HEK293 (cell line): ENCODE results near the gene GPR84.
A peak's percentile ranks its signal among the peaks of the same experiment; 100 is the strongest.

ENCODE experiments used
- ATF2 ChIP-seq: fragments of 450-650 bp; formaldehyde crosslinking; IDR thresholded peaks from 2 replicates; pipeline ENCODE4 v1.5.1; 2016; ENCODE audit warnings: missing biosample characterization, missing genetic modification characterization, low read depth
- GLIS2 ChIP-seq: fragments of 450-650 bp; formaldehyde crosslinking; IDR thresholded peaks from 2 replicates; pipeline ENCODE4 v1.5.1; 2016; ENCODE audit warnings: missing biosample characterization, missing genetic modification characterization
- KLF1 ChIP-seq: fragments of 450-650 bp; formaldehyde crosslinking; IDR thresholded peaks from 2 replicates; pipeline ENCODE4 v1.5.1; 2016; ENCODE audit warnings: missing biosample characterization, missing genetic modification characterization
- OVOL3 ChIP-seq: fragments of 450-650 bp; formaldehyde crosslinking; IDR thresholded peaks from 2 replicates; pipeline ENCODE4 v1.5.1; 2016; ENCODE audit warnings: missing biosample characterization, missing genetic modification characterization
- SP3 ChIP-seq: fragments of 450-650 bp; formaldehyde crosslinking; IDR thresholded peaks from 2 replicates; pipeline ENCODE4 v1.5.1; 2016; ENCODE audit warnings: missing biosample characterization, missing genetic modification characterization
- ZBTB1 ChIP-seq: fragments of 450-650 bp; formaldehyde crosslinking; IDR thresholded peaks from 2 replicates; pipeline ENCODE4 v1.5.1; 2016; ENCODE audit warnings: missing biosample characterization, missing genetic modification characterization
- ZBTB11 ChIP-seq: fragments of 450-650 bp; formaldehyde crosslinking; conservative IDR thresholded peaks from 2 replicates; pipeline ENCODE4 v1.5.1; 2016; ENCODE audit warnings: low read depth, missing biosample characterization, missing genetic modification characterization
- ZBTB26 ChIP-seq: fragments of 450-650 bp; formaldehyde crosslinking; optimal IDR thresholded peaks from 2 replicates; pipeline ENCODE3; 2016; ENCODE audit warnings: missing biosample characterization, mild to moderate bottlenecking, missing genetic modification characterization
- ZBTB48 ChIP-seq: fragments of 450-650 bp; formaldehyde crosslinking; IDR thresholded peaks from 2 replicates; pipeline ENCODE4 v1.5.1; 2016; ENCODE audit warnings: missing biosample characterization, missing genetic modification characterization
- ZBTB7A ChIP-seq: fragments of 450-650 bp; formaldehyde crosslinking; IDR thresholded peaks from 2 replicates; pipeline ENCODE4 v1.5.1; 2016; ENCODE audit warnings: low read depth, missing biosample characterization, missing genetic modification characterization
- ZNF121 ChIP-seq: fragments of 450-650 bp; formaldehyde crosslinking; IDR thresholded peaks from 2 replicates; pipeline ENCODE4 v1.5.1; 2016; ENCODE audit warnings: missing biosample characterization, missing genetic modification characterization
- ZNF174 ChIP-seq: fragments of 450-650 bp; formaldehyde crosslinking; IDR thresholded peaks from 2 replicates; pipeline ENCODE4 v1.5.0; 2017; ENCODE audit warnings: missing biosample characterization, mild to moderate bottlenecking, missing genetic modification characterization
- ZNF302 ChIP-seq: fragments of 450-650 bp; formaldehyde crosslinking; IDR thresholded peaks from 2 replicates; pipeline ENCODE4 v1.5.1; 2016; ENCODE audit warnings: missing biosample characterization, missing genetic modification characterization, low read depth
- ZNF324 ChIP-seq: fragments of 450-650 bp; formaldehyde crosslinking; IDR thresholded peaks from 2 replicates; pipeline ENCODE4 v1.5.1; 2016; ENCODE audit warnings: missing biosample characterization, missing genetic modification characterization
- ZNF335 ChIP-seq: fragments of 450-650 bp; formaldehyde crosslinking; conservative IDR thresholded peaks from 2 replicates; pipeline ENCODE4 v1.5.1; 2016; ENCODE audit warnings: missing biosample characterization, missing genetic modification characterization
- ZNF350 ChIP-seq: fragments of 450-650 bp; formaldehyde crosslinking; IDR thresholded peaks from 2 replicates; pipeline ENCODE4 v1.5.0; 2017; ENCODE audit warnings: missing biosample characterization, mild to moderate bottlenecking, missing genetic modification characterization
- ZNF416 ChIP-seq: fragments of 450-650 bp; formaldehyde crosslinking; IDR thresholded peaks from 2 replicates; pipeline ENCODE4 v1.5.1; 2016; ENCODE audit warnings: missing biosample characterization, missing genetic modification characterization
- ZNF521 ChIP-seq: fragments of 450-650 bp; formaldehyde crosslinking; IDR thresholded peaks from 2 replicates; pipeline ENCODE4 v1.5.1; 2017; ENCODE audit warnings: missing biosample characterization, mild to moderate bottlenecking, missing genetic modification characterization
- ZNF548 ChIP-seq: fragments of 450-650 bp; formaldehyde crosslinking; IDR thresholded peaks from 2 replicates; pipeline ENCODE4 v1.5.1; 2016; ENCODE audit warnings: missing biosample characterization, missing genetic modification characterization
- ZNF610 ChIP-seq: fragments of 450-650 bp; formaldehyde crosslinking; IDR thresholded peaks from 2 replicates; pipeline ENCODE4 v1.5.1; 2016; ENCODE audit warnings: missing biosample characterization, missing genetic modification characterization, borderline replicate concordance
- ZNF629 ChIP-seq: fragments of 450-650 bp; formaldehyde crosslinking; IDR thresholded peaks from 2 replicates; pipeline ENCODE4 v1.5.1; 2017; ENCODE audit warnings: missing biosample characterization, missing genetic modification characterization
- ZNF645 ChIP-seq: fragments of 450-650 bp; formaldehyde crosslinking; IDR thresholded peaks from 2 replicates; pipeline ENCODE4; 2016; ENCODE audit warnings: missing biosample characterization, missing genetic modification characterization
- ZNF654 ChIP-seq: fragments of 450-650 bp; formaldehyde crosslinking; IDR thresholded peaks from 2 replicates; pipeline ENCODE4 v1.5.1; 2016; ENCODE audit warnings: low read depth, missing biosample characterization, missing genetic modification characterization
- ZNF664 ChIP-seq: fragments of 450-650 bp; formaldehyde crosslinking; IDR thresholded peaks from 2 replicates; pipeline ENCODE4 v1.5.1; 2016; ENCODE audit warnings: missing biosample characterization, missing genetic modification characterization
- ZNF670 ChIP-seq: fragments of 450-650 bp; formaldehyde crosslinking; IDR thresholded peaks from 2 replicates; pipeline ENCODE4 v1.5.1; 2016; ENCODE audit warnings: missing biosample characterization, missing genetic modification characterization, low read depth
- ZNF704 ChIP-seq: fragments of 450-650 bp; formaldehyde crosslinking; IDR thresholded peaks from 2 replicates; pipeline ENCODE4 v1.5.1; 2016; ENCODE audit warnings: missing biosample characterization, missing genetic modification characterization
- ZNF791 ChIP-seq: fragments of 450-650 bp; formaldehyde crosslinking; IDR thresholded peaks from 2 replicates; pipeline ENCODE4 v1.5.1; 2016; ENCODE audit warnings: missing biosample characterization, missing genetic modification characterization
- ZNF843 ChIP-seq: fragments of 450-650 bp; formaldehyde crosslinking; IDR thresholded peaks from 2 replicates; pipeline ENCODE4 v1.5.1; 2016; ENCODE audit warnings: missing biosample characterization, missing genetic modification characterization
- ZSCAN16 ChIP-seq: fragments of 450-650 bp; formaldehyde crosslinking; IDR thresholded peaks from 2 replicates; pipeline ENCODE4 v1.5.1; 2016; ENCODE audit warnings: missing biosample characterization, missing genetic modification characterization
- TF ChIP-seq, protein P1 (sequence below): fragments of 450-650 bp; formaldehyde crosslinking; IDR thresholded peaks from 2 replicates; pipeline ENCODE4 v1.5.1; 2016; ENCODE audit warnings: missing biosample characterization, missing genetic modification characterization
- TF ChIP-seq, protein P2 (sequence below): fragments of 450-650 bp; IDR thresholded peaks from 2 replicates; pipeline ENCODE4 v1.5.1; 2018; ENCODE audit warnings: missing biosample characterization, missing genetic modification characterization

The GPR84 gene

GRCh38 chr12:54370171-54370730 lies 6.0 kb upstream of the GPR84 start (continued):
- peak; percentile 38 for TF ChIP-seq ZBTB26
- no peak for TF ChIP-seq ZNF335 (tag by site-specific recombination)
- TF ChIP-seq ZNF521 (tag by site-specific recombination): no peak
- peak; percentile 42; the same call in 1 of the 2 replicates for TF ChIP-seq GLIS2 (tag by site-specific recombination)
- no peak for TF ChIP-seq ZBTB7A (tag by site-specific recombination)
- TF ChIP-seq SP3 (tag by site-specific recombination): 0 out of 2 replicates have a peak, but pooled peaks have one; percentile 11
- peak; percentile 93 for TF ChIP-seq ZBTB48 (tag by site-specific recombination)
- no peak for TF ChIP-seq ZNF670 (tag by site-specific recombination)
- TF ChIP-seq ZNF548 (tag by site-specific recombination): no peak
- TF ChIP-seq ZNF416 (tag by site-specific recombination): no peak
- TF ChIP-seq OVOL3 (tag by site-specific recombination): no peak
- no peak for TF ChIP-seq ZNF610 (tag by site-specific recombination)
- TF ChIP-seq, protein P1, sequence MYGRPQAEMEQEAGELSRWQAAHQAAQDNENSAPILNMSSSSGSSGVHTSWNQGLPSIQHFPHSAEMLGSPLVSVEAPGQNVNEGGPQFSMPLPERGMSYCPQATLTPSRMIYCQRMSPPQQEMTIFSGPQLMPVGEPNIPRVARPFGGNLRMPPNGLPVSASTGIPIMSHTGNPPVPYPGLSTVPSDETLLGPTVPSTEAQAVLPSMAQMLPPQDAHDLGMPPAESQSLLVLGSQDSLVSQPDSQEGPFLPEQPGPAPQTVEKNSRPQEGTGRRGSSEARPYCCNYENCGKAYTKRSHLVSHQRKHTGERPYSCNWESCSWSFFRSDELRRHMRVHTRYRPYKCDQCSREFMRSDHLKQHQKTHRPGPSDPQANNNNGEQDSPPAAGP: peak; percentile 71; the same call in 1 of the 2 replicates
- no peak for TF ChIP-seq ZNF645 (tag by site-specific recombination)
- TF ChIP-seq ZNF664: no peak
- no peak for TF ChIP-seq ZNF704 (tag by site-specific recombination)
- no peak for TF ChIP-seq ZNF654 (tag by site-specific recombination)
- peak; percentile 48 for TF ChIP-seq KLF1
- no peak for TF ChIP-seq ZNF791 (tag by site-specific recombination)
- TF ChIP-seq ZBTB11 (tag by site-specific recombination): no peak
- TF ChIP-seq ATF2 (tag by site-specific recombination): no peak
- TF ChIP-seq ZNF843 (tag by site-specific recombination): no peak
- no peak for TF ChIP-seq ZNF302 (tag by site-specific recombination)
- peak; percentile 26; the same call in 1 of the 2 replicates for TF ChIP-seq ZNF629 (tag by site-specific recombination)
- no peak for TF ChIP-seq ZNF350 (tag by site-specific recombination)
- TF ChIP-seq ZNF174: no peak
- TF ChIP-seq ZNF121 (tag by site-specific recombination): no peak
- TF ChIP-seq, protein P2, sequence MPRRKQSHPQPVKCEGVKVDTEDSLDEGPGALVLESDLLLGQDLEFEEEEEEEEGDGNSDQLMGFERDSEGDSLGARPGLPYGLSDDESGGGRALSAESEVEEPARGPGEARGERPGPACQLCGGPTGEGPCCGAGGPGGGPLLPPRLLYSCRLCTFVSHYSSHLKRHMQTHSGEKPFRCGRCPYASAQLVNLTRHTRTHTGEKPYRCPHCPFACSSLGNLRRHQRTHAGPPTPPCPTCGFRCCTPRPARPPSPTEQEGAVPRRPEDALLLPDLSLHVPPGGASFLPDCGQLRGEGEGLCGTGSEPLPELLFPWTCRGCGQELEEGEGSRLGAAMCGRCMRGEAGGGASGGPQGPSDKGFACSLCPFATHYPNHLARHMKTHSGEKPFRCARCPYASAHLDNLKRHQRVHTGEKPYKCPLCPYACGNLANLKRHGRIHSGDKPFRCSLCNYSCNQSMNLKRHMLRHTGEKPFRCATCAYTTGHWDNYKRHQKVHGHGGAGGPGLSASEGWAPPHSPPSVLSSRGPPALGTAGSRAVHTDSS (tag by site-specific recombination): no peak
- no peak for TF ChIP-seq ZSCAN16 (tag by site-specific recombination)
- TF ChIP-seq ZNF324 (tag by site-specific recombination): no peak
- no peak for TF ChIP-seq ZBTB1 (tag by site-specific recombination)
